Transverse colon (tissue), 4 donors: ENCODE measurements around the gene FAM9A.

Experiments
- POLR2AphosphoS5 ChIP-seq, 3 donors: sonication (generic); formaldehyde crosslinking; IDR thresholded peaks; one replicate each; pipeline ENCODE4 v1.6.1; 2016; ENCODE audit warnings: antibody characterized with exemption in 3 of 3
- TF ChIP-seq, protein P1 (sequence below), 5 experiments: fragments of 200-600 bp in 3 of 5; fragments of 450-650 bp in 2 of 5; sonication (generic) in 3 of 5; IDR thresholded peaks; 1 replicate in 2 of 5; 2 replicates in 3 of 5; pipeline ENCODE4 v1.5.1; 2016 to 2017; ENCODE audit warnings: antibody characterized with exemption in 5 of 5, inconsistent platforms in 3 of 5, mild to moderate bottlenecking in 2 of 5, moderate library complexity in 1 of 5

DNA sequence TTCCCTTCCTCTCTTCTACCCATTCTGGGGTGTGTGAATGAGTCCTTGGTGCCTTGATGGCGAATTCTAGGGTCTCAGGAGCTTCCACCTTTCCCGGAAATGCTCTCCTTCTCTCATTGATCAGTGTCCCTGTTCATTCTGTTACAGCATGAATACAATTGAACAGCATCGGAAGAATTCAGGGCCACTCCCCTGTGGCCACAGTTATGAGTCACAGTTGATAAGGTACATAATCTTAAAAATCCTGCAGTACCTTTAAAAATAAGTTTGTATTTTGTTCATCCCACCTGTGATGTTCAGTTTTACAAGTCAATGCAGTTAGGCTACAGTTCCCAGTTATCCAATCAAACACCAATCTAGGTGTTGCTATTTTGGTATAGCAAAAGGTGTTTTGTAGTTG lies 47.3 kb upstream of the FAM9A start:
- TF ChIP-seq, protein P1, sequence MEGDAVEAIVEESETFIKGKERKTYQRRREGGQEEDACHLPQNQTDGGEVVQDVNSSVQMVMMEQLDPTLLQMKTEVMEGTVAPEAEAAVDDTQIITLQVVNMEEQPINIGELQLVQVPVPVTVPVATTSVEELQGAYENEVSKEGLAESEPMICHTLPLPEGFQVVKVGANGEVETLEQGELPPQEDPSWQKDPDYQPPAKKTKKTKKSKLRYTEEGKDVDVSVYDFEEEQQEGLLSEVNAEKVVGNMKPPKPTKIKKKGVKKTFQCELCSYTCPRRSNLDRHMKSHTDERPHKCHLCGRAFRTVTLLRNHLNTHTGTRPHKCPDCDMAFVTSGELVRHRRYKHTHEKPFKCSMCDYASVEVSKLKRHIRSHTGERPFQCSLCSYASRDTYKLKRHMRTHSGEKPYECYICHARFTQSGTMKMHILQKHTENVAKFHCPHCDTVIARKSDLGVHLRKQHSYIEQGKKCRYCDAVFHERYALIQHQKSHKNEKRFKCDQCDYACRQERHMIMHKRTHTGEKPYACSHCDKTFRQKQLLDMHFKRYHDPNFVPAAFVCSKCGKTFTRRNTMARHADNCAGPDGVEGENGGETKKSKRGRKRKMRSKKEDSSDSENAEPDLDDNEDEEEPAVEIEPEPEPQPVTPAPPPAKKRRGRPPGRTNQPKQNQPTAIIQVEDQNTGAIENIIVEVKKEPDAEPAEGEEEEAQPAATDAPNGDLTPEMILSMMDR (IDR thresholded peaks at IDR 0.05) = no peak
- TF ChIP-seq POLR2AphosphoS5 (IDR thresholded peaks at IDR 0.05) = no peak
